ENCODE measurements around the gene ADCY10. TPM values are rescaled to one million over a fixed set of nuclear protein-coding genes. Genes with fewer than 3 reads are reported as not detected.

Gene ADCY10
- total RNA-seq, 1 experiment from 2014 or later = 0.31 TPM

- peaks cover 10% of the 10 kb centered on the region for H3K4me1 Mint-ChIP-seq (ENCODE audit: low read depth, unreplicated experiment)
- no TSS peak for BruUV-seq (replicated peaks)
- peaks cover 12% of the 10 kb centered on the region for H3K36me3 Mint-ChIP-seq (ENCODE audit: insufficient read depth, unreplicated experiment)
- CTCF ChIA-PET = interaction anchor here (0.7 to 1.2 kb wide), 3 partner anchors 73 to 525 kb away, joined by 3 to 9 read pairs (median 4); no protein-coding TSS in a partner anchor
- intact Hi-C loops (cut with micrococcal nuclease; ENCODE audit: unreplicated experiment) = no loop called here
- peak; percentile 48 for DNase-seq
- H3K4me3 Mint-ChIP-seq (ENCODE audit: low read depth, unreplicated experiment) = no peak overlapping the region
- no peak overlapping the region for H3K27ac Mint-ChIP-seq (ENCODE audit: unreplicated experiment)
- no peaks in the 10 kb centered on the region for H3K27me3 Mint-ChIP-seq (ENCODE audit: unreplicated experiment)
- TF ChIP-seq, protein P1, sequence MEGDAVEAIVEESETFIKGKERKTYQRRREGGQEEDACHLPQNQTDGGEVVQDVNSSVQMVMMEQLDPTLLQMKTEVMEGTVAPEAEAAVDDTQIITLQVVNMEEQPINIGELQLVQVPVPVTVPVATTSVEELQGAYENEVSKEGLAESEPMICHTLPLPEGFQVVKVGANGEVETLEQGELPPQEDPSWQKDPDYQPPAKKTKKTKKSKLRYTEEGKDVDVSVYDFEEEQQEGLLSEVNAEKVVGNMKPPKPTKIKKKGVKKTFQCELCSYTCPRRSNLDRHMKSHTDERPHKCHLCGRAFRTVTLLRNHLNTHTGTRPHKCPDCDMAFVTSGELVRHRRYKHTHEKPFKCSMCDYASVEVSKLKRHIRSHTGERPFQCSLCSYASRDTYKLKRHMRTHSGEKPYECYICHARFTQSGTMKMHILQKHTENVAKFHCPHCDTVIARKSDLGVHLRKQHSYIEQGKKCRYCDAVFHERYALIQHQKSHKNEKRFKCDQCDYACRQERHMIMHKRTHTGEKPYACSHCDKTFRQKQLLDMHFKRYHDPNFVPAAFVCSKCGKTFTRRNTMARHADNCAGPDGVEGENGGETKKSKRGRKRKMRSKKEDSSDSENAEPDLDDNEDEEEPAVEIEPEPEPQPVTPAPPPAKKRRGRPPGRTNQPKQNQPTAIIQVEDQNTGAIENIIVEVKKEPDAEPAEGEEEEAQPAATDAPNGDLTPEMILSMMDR (IDR thresholded peaks at IDR 0.05; ENCODE audit: unreplicated experiment) = no peak
- H3K9me3 Mint-ChIP-seq (ENCODE audit: low read depth, unreplicated experiment) = no peaks in the 10 kb centered on the region
Observed at GRCh38 chr1:167797015-167797414, 116.9 kb downstream of the ADCY10 start.

DNA sequence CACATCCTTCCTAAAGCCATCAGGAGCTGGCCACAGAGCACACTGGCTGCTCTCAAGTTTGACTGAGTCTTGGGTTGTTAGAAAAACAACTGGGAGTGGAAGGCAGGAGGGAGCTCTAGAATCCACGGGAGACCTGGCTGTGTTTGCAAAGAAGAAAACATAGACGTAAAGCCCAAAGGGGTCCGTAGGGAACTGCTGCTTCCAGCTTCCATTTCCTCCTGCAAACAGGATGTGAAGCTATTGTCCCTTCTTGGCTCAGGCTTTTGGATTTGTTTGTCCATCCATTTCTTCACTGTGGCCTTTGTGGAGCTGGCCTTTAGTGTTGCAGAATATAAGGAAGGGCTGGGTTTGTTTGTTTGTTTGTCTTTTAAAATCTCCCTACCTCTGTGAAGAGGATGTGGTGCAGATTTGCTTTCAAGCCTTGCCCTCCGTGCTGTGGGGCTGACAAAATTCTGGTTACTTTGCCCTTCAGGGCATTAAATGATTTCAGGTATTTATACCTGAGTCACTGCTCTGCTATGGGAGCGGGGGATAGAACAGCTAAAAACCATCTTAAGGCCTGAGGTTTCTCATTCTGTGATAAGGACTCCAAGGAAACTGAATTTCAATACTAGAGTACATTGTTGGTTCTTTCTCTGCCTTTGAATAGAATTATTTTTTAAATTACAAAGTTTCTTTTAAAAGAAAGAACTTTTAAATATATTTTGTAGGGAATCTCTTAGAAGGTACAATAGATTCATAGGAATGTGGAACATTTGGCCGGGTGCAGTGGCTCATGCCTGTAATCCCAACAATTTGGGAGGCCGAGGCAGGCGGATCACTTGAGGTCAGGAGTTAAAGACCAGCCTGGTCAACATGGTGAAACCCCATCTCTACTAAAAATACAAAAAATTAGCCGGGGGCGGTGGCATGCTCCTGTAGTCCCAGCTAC lies 117.9 kb downstream of the ADCY10 start:
- H3K27ac Mint-ChIP-seq (ENCODE audit: unreplicated experiment) = no peak overlapping the region
- no TSS peak for BruUV-seq (replicated peaks)
- no peak overlapping the region for H3K4me3 Mint-ChIP-seq (ENCODE audit: low read depth, unreplicated experiment)
- TF ChIP-seq, protein P1 (IDR thresholded peaks at IDR 0.05; ENCODE audit: unreplicated experiment) = no peak
- intact Hi-C loops (cut with micrococcal nuclease; ENCODE audit: unreplicated experiment) = no loop called here
- H3K9me3 Mint-ChIP-seq (ENCODE audit: low read depth, unreplicated experiment) = no peaks in the 10 kb centered on the region
- CTCF ChIA-PET = interaction anchor here (0.6 to 1.2 kb wide), 3 partner anchors 72 to 286 kb away, joined by 3 to 9 read pairs (median 4); no protein-coding TSS in a partner anchor
- H3K27me3 Mint-ChIP-seq (ENCODE audit: unreplicated experiment) = no peaks in the 10 kb centered on the region
- H3K36me3 Mint-ChIP-seq (ENCODE audit: insufficient read depth, unreplicated experiment) = peaks cover 12% of the 10 kb centered on the region
- no peak for DNase-seq
- H3K4me1 Mint-ChIP-seq (ENCODE audit: low read depth, unreplicated experiment) = peaks cover 10% of the 10 kb centered on the region

DNA sequence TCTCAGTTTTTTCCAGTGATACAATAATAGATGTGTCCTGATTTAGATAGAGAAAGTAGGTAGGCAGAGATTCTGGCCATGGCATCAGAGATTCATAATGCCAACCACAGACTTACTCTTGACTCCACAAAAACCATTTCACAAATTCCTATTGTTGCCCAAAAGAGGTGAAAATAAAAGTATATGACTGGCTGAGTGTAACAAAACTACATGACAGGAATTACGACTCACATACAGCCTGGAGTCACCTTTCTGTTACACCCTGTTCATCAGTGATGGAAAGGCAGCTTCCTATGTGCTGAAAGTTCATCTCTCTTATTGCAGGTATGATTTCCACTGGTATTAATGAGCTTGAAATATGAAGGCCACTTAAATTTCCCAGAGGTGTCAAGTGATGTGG lies 119.9 kb downstream of the ADCY10 start:
- TF ChIP-seq, protein P1 (IDR thresholded peaks at IDR 0.05; ENCODE audit: unreplicated experiment) = no peak
- DNase-seq = no peak
- H3K4me1 Mint-ChIP-seq (ENCODE audit: low read depth, unreplicated experiment) = peaks cover 10% of the 10 kb centered on the region
- intact Hi-C loops (cut with micrococcal nuclease; ENCODE audit: unreplicated experiment) = no loop called here
- CTCF ChIA-PET = interaction anchor here (0.6 kb wide), 1 partner anchor 307 kb away, joined by 6 read pairs; no protein-coding TSS in a partner anchor
- H3K27ac Mint-ChIP-seq (ENCODE audit: unreplicated experiment) = no peak overlapping the region
- no peak overlapping the region for H3K4me3 Mint-ChIP-seq (ENCODE audit: low read depth, unreplicated experiment)
- no peaks in the 10 kb centered on the region for H3K27me3 Mint-ChIP-seq (ENCODE audit: unreplicated experiment)
- no peaks in the 10 kb centered on the region for H3K9me3 Mint-ChIP-seq (ENCODE audit: low read depth, unreplicated experiment)
- H3K36me3 Mint-ChIP-seq (ENCODE audit: insufficient read depth, unreplicated experiment) = peaks cover 25% of the 10 kb centered on the region
- no TSS peak for BruUV-seq (replicated peaks)

DNA sequence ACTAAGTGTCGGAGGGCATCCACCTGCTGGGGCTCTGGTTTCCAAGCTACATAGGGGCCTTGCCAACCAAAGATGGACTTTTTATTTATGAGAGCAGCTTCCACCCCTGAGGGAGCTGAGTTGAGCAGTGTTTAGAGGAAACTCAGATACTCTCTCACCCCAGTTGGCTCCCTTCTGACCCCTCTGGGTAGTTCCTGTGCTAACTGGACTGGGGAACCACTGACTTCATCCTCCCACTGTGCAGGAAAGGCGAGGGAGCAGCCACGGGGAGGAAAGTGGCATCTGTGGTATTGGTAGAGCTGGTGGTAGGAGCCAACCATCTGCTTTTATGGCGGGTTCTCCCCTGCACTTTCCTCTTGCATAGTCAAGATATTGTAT lies 121.8 kb downstream of the ADCY10 start:
- DNase-seq = no peak
- intact Hi-C loops (cut with micrococcal nuclease; ENCODE audit: unreplicated experiment) = no loop called here
- H3K9me3 Mint-ChIP-seq (ENCODE audit: low read depth, unreplicated experiment) = no peaks in the 10 kb centered on the region
- CTCF ChIA-PET = no interaction called here
- H3K27me3 Mint-ChIP-seq (ENCODE audit: unreplicated experiment) = no peaks in the 10 kb centered on the region
- H3K4me1 Mint-ChIP-seq (ENCODE audit: low read depth, unreplicated experiment) = peaks cover 6% of the 10 kb centered on the region
- BruUV-seq (replicated peaks) = no TSS peak
- TF ChIP-seq, protein P1 (IDR thresholded peaks at IDR 0.05; ENCODE audit: unreplicated experiment) = no peak
- no peak overlapping the region for H3K4me3 Mint-ChIP-seq (ENCODE audit: low read depth, unreplicated experiment)
- H3K27ac Mint-ChIP-seq (ENCODE audit: unreplicated experiment) = no peak overlapping the region
- H3K36me3 Mint-ChIP-seq (ENCODE audit: insufficient read depth, unreplicated experiment) = peaks cover 31% of the 10 kb centered on the region

Measured in Calu3 (cell line).